GM11168 (cell line): Measurements from ENCODE around the gene KLHL21.

Experiments used
- in situ Hi-C: fragments of 300-500 bp; cut with MboI; formaldehyde crosslinking; loops from one replicate; pipeline ENCODE4 v1.12.0; 2022; ENCODE audit warnings: low sequenced_read_pairs; ENCODE audit not compliant: unreplicated experiment

The KLHL21 gene

DNA sequence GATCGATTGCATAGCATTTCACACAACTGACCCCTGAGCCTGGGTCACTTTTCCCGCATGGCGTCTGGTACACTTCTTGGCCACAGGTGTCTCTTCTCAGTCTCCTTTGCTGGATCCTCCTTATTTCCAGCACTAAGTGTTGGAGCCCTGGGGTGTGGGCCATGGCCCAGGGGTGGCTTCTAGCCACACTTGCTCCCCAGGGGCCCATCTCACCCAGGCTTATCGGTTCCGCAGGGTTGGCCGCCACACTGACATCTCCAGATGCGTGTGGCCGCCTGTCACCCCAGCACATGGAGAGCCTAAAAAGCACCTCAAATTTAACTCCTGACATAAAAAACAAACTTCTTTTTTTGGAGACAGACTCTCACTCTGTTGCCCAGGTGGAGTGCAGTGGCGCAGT lies 24.4 kb upstream of the KLHL21 start:
- in situ Hi-C loops, result no loop called here

DNA sequence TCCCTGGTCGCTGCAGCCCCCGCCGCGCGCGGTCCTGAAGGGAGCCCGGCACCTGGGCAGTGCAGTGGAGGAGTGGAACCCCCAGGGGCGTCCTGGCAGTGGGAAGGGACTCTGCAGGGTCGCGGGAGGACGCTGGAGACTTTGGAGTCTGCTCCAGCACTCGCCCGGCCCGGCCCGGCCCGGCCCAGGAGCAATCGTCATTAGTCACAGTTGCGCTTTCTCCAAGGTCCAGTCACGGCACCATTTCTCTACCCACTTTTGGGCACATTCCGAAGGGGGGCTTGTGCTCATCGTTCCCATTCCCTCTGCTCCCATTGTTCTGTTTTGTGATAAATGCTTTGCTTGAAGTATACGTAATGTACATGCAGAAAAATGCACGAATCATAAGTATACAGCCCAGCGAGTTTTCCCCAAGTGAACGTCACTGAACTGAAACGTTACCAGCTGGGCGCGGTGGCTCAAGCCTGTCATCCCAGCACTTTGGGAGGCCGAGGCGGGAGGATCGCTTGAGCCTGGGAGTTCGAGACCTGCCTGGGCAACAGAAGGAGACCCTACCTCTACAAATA lies 23.0 kb upstream of the KLHL21 start:
- in situ Hi-C loops, result no loop called here

DNA sequence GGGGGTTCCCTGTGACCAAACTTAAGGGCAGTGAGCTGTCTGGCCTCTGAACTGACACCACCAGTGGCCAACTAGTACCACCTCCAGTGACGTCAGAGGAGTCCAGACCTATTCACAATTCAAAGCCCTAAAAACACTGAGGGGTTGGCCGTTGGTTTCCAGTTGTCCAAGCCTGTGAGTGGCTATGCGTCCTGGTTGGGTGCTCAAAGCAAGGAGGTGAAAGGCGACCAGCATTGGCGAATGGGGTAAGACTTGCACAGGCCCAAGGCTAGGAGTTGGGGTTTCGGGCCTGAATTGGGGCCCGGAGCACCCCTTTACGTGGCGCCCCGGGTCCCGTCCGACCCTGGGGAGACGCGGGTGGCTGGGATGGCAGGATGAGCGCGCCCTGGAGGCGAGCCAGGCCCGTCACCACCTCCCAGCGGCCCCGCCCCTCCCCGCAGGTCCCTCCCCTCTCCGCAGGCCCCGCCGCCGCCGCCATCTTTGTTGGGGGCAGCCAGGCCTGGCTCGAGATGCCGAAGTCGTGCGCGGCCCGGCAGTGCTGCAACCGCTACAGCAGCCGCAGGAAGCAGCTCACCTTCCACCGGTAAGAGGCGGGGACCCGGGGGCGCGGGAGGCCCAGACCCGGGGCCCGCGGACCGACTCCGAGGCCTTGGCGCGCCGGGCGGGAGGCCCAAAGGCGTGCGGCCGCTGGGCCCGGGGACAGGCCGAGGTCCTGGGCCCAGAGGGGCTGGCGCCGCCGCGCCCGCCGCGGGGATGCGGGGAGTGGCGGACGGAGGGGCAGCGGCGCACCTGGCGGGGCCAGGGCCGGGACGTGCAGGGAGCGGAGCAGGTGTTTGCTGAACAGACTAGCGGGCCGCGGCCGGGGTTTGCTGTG lies 22.3 kb upstream of the KLHL21 start, which contains the start of gene THAP3:
THAP3 (plus strand) TSS at position 159 of the 874 bp plus-strand sequence; CDS start at position 510, 351 bp downstream.
- in situ Hi-C loops, result no loop called here

DNA sequence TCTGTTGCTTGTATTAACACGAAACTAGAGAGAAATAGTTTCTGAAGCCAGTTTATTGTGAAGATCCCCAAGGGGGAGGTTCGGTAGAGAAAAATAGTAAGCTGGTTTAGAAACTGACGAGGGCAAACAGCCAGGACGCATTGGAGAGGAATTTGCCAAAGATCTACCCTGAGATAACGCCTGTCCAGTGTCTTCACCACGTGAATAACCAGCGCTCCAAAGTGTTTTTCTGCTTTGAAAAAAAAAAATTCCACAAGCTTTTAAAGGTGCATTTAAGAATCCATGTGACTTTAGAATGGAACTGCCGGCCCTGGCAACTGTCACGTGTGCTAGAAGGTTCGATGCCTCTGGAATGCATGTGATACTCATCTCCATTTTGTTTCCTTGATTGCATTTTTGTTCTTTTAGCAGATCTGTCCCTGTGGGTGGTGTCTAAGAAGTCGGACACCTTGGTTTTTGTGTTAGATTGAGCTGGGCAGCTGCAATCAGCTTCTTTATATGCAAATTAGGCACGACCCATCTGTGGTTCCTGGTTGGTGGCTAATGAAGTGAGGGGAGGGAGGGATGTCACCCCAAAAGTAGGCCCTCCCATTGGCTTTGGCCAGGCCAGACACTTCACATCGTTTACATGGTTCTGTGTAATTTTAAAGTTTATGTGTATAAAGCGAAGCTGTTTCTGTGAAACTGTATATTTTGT lies 20.7 kb upstream of the KLHL21 start:
- in situ Hi-C loops, result no loop called here

DNA sequence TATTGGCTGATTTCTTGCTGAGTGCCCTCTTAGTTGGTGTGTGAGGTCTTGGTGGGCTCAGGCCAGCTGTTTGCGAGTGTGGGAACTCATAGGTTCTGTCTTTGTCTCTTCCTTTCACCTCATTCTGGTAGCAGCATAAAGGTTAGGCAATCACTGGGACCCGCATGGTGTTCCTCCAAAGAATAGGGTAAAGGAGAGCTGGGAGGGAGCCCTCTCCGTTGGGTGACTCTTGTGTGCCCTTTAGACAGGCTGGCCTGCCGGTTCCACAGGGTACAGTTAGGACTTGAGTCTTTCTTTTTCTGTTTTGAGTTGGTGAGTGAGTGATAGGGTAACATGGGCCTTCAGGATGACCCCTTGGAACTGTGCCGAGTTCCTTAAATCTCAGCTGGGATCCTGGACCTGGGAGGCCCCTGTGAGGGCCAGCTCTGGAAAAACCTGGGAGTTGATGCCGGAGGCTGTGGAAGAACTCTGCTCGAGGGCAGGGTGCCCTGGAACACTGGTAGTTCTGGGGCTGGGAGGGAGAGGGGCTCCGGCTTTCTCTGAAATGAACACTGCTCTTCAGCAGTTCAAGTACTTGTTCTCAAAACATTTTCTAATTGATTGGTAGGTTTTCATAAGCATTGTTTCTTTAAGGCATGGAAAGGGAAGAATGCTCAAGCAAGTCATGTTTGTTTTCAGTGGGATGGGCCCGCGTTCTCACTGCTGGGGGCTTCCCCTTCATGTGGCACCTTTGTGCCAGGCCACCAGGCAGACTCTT lies 19.9 kb upstream of the KLHL21 start:
- in situ Hi-C loops, result no loop called here

DNA sequence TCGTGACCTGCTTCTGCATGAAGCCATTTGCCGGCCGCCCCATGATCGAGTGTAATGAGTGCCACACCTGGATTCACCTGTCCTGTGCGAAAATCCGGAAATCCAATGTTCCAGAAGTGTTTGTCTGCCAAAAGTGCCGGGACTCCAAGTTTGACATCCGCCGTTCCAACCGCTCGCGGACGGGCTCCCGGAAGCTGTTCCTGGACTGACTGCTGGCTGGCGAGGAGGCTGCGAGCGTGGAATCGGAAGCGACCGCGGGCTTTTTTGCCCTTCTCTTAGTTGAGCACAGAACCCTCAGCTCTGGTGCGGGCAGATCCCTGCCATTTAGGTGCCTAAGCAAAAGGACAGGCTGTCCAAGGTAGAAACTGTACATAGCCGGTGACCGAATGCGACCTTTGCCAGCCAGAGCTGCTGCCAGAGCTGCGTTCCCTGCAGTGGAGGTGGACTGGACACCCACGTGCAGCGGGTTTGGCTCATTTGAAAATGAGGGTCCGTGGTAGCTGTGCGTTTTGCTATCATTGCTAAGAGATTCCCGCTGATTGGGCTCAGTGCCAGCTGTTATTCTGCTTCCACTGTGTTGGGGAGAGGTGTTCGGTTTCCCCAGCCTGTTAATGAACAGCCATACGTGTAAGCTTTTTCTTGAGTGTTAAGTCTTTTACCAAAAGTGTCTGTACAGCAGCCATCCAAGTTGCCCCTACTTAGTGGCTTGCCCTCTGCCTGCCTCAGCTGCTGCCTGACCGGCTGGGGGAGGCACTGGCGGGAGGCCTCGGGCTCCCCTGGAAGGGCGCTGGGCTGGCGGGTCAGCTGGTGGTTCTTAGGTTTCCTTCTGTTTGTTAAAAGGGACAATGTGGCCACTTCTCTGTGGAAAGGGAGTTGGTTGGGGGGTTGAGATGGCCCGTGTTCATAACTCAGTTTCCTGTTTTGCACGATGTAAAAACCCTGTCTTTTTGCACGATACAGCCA lies 19.0 kb upstream of the KLHL21 start:
- in situ Hi-C loops, result no loop called here

DNA sequence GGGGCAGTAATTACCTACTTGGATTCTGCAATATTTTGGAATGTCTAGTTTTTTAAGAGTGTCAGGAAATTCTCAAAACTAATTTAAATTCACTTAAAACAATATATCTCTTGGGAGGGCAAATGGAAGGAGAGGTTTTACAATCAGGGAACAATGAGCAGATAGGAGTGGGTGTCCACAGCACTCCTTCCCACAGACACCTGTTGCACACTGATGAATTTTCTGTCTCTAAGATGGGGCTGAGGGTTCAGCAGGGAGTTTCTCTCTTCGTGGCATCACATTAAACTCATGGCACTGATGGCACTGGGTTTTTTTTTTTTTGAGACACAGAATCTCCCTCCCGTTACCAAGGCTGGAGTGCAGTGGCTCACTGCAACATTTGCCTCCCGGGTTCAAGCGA lies 16.4 kb upstream of the KLHL21 start:
- in situ Hi-C loops, result no loop called here

DNA sequence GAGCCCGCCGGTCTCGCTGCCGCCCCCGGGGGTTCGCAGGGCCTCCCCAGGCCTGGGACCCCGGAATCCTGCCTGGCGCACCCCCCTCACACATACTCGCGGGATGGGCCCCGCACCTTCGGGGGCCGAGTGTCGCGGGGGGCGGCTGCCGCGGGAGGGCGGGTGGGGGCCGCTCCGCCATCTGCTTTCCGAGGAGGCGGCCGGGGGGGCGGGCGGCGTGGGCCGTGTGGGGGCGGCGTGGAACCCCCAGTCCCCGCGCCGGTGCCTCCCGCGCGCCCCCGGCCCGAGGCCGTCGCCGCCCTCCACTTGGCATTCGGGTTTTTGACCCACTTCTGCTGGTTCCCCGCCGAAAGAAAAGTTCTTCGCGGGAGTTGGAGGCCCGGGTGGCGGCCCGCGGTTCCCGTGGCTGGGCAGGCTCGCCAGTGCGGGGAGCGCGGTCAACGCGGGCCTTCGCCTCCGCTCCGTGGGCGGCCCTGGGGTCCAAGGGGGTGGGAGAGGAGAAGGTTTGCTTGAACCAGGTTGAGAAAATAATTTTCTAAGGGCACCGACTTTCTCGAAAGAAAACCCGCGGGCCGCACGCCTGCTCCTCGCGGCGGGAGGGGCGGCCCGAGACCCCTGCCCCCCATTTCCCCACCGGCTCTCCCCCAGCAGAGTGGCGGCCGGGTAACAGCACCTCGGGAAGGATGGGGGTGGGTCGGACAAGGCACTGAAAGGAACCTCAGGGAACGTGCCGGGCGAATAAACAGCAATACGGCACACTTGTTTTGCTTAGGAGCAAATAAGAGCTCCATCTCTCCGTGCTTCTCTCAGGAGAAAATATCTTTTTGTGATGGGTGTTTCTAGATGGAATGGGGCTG lies 12.5 kb upstream of the KLHL21 start:
- in situ Hi-C loops, result no loop called here

DNA sequence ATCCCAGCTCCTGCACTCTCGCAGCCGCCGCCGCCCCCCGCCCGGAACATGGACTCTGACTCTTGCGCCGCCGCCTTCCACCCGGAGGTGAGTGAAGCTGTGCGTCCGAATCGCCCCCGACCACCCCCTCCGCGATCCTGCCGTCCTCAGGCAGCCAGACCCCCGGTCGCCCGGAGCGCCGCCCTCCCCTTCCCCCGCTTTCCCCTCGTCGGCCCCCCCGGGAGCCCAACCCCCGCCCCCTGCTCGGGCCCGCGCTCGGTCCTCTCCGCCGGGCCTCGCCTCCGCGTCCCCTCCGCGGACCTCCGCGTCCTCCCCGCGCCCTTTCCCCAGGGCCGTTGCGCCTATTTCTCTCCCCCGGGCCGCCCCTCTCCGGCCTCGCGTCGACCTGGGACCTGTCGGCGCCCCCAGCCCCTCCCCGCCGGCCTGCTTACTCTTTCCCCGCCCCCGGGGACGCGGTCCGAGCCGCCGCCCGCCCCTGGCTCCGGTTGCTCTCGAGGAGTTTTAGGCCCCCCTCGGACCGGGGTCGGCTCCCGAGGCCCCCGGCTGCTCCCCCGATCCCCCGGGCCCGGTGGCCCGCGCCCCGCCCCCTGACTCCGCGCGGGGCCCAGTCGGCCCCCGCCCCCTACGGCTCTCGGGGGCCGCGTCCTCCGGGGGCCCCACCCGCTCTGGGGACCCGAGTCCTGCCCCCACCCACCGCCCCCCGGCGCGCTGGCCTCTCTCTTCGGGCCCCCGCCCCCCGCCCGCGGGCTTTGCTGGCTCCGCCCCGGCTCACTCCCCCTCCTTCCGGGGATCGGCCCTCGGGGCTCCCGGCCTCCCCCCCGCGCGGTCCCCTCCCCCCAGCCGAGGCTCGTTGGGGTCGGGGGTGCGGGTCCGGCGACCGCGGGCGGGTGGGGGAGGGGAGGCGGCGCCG lies 11.6 kb upstream of the KLHL21 start:
- in situ Hi-C loops, result no loop called here

DNA sequence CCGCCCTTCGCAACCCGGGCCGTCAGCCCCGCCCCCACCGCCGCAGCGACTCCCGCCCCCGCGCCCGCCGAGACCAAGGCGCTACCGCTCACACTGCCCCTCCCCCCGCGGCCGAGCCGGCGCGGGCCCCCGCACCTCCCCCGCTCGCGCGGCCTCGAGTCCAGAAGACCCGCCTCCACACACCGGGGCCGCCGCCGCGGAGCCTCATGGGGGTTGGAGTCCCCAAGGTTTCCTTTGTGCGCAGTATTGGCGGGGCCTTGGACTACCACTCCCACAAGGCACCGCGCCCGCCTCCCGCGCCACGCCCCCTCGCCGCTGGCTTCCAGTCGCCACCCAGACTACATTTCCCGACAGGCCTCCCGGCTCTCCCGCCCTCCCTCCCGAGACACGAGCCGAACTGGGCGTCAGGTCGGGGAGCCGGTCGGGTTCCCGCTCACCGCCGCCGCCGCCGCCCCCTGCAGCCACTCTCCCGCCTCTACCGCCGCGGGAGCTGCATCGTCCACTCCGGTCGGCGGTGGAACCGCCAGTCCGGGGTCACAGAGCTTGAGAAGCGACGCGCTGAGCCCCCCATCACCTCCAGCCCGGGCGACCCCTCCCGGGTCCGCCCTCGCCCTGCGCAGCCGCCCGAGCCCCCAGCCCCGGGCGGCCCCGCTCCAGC lies 10.8 kb upstream of the KLHL21 start, which contains the start of gene PHF13:
PHF13 (plus strand) TSS at position 371 of the 658 bp plus-strand sequence. CDS start 336 bp downstream, outside the sequence.
- in situ Hi-C loops, result no loop called here

DNA sequence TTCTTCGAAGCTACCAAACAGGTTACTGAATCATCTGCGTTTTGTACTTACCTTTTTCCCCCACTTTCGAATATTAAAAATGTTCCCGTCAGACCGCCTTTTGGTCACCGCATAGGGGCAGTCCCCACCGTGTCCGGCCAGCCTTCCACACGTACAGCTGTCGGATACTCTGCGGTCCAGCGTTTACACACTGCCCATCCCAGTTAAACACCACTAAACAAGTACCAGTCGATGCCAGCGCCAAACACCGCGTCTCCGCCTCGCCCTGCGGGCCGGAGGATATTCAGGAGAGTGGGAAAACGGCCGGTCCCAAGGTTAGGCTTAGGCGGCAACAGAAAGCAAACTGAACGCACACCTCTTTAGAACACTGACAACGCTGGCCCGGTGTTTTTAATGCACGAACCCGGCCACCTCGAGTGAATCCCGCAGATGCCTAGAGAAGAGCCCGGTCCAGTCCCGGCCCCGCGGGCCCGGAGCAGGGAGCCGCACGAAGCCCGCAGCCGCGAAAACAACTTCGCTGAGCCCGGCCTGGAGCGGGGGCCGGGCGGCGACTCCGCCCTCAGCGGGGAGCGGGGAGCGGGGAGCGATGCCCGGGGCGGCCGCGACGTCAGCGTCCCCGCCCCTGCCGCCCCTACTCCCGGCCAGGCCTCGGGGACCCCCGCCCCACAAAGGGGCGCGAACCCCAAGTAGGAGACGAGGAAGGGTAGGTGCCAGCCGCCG lies 10.1 kb upstream of the KLHL21 start:
- in situ Hi-C loops, result no loop called here

DNA sequence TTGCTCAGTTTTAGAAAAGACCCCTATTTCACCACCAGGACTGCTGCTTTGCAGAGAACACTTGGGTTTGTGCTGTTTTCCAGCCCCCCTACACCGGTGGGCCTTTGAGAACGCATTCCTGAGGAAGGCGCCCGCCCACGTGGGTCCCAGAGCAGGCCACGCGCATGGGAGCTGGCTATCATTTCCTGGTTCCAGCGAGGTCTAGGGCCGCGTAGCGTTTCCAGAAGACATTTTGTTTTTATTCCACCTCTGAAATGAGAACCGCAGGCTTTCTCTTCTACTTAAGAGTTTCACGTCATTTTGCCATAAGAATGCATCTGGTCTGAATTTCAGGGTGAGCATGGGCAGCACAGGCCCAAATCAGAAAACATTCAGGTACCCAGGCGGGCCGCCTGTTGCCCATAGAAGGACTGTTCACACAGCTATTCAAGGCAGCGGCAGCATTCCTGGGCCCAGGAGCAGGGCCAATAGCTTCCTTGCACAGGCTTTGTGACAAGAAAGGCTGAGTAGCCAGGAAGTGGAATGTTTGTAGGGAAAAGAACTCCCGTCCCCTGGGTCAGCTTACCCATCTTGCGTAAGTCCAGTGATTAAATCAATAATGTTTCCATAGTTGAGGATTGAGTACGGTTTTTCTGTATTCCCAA lies 1.4 kb upstream of the KLHL21 start:
- in situ Hi-C loops, result no loop called here

DNA sequence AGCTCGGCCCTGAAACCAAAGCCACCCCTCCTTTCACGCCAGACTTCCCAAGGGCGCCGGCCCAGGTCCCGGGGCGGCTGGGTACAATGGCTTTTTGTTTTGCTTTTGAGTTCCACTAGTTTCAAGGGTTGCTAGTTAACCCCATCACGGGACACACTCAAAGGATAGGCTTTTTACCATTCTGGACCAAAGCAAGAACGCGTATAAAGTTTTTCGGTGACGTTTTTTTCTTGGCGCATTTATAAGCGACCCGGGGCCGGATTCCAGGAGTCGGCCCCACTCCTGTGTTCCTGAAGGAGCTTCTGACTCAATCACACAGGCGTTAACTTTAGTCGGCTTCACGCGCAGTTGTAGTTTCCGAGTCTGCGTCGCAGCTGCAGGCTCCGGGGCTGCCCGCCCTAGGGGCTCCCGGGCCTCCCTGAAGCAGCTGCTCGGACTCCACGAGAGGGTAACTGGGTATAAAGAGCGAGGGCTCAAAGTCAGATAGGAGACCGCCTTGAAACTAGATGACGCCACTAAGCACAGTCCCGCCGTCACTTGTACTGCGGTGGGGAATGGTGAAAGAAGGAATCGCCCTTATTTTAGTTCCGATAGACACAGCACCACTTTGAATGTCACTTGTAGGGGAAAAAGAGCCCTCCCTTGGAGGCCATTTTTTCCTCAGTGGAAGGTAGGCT lies 707 bp upstream of the KLHL21 start:
- in situ Hi-C loops, result no loop called here

DNA sequence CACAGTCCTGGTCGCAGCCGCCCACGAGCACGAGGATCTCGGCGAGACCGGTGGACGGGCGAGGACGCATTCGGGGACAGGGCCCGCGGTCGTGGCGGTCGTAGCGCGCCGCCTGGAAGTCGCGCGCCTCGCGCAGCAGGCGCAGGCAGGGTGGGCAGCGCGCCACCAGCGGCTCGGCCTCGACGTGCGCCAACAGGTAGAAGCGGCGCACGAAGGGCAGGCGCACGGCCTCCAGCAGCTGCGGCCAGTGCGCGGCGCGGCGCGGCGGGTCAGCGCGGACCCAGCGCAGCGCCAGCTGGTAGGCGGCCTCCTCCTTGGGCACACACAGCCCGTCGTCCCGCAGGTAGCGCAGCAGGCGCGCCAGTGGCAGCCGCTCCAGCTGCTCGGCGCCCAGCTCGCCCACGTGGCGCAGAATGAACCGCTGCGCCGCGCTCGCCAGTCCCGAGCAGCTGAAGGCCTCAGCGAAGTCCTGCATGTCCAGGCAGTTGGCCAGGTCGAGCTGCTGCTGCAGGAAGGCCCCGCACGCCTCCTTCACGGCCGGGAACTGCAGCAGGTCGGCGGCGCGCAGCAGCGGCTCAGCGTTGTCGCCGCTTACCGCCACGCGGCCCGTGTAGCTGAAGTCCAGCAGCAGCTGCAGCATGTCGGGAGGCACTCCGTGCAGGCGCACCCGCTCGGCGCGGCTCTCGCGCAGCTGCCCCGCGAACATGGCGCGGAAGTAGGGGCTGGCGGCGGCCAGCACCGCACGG lies 573 bp downstream of the KLHL21 start:
- in situ Hi-C loops, result no loop called here
